Tibial artery (tissue), 4 donors: Measurements from ENCODE around the gene PLIN1.

Experiments used
- DNase-seq, 2 donors: peaks; one replicate each; pipeline ENCODE4 v3.0.0-alpha.2; 2019
- H3K27ac ChIP-seq, 2 donors: fragments of 200-600 bp; sonication (generic) in 1 of 2; 1 replicate in 1 of 2; 2 replicates in 1 of 2; pipeline ENCODE4 v1.5.1; 2018 to 2019; ENCODE audit warnings: mild to moderate bottlenecking in 1 of 2
- H3K27me3 ChIP-seq, 2 donors: fragments of 200-600 bp; sonication (generic) in 1 of 2; one replicate each; pipeline versions ENCODE4 v1.5.1 to v1.6.0; 2016 to 2019
- H3K36me3 ChIP-seq, 3 donors: fragments of 200-600 bp; sonication (generic) in 2 of 3; one replicate each; pipeline ENCODE4 v1.5.1; 2016 to 2019; ENCODE audit warnings: mild to moderate bottlenecking in 2 of 3
- H3K4me1 ChIP-seq, 4 donors: fragments of 200-600 bp; sonication (generic) in 2 of 4; 1 replicate in 3 of 4; 2 replicates in 1 of 4; pipeline ENCODE4 v1.5.1; 2016 to 2019
- H3K4me3 ChIP-seq, 2 donors: fragments of 200-600 bp; sonication (generic) in 1 of 2; 1 replicate in 1 of 2; 2 replicates in 1 of 2; pipeline ENCODE4 v1.5.1; 2018 to 2019; ENCODE audit warnings: mild to moderate bottlenecking in 2 of 2
- H3K9me3 ChIP-seq, 3 donors: fragments of 200-600 bp; sonication (generic) in 1 of 3; one replicate each; pipeline ENCODE4 v1.5.1; 2016 to 2019
- CTCF ChIP-seq, 2 experiments: fragments of 200-600 bp in 1 of 2; fragments of 450-650 bp in 1 of 2; IDR thresholded peaks; one replicate each; pipeline ENCODE4 v1.5.1; 2017 to 2019; ENCODE audit warnings: antibody characterized with exemption in 2 of 2, mild to moderate bottlenecking in 1 of 2, moderate library complexity in 1 of 2
- intact Hi-C: fragments of 100-400 bp; cut with DNase I; formaldehyde crosslinking; loops from one replicate; pipeline ENCODE4 v1.15.0; 2023; ENCODE audit warnings: low total_unique reads

The PLIN1 gene

GRCh38 chr15:89652131-89652530 is 27.0 kb downstream of the PLIN1 start:
- DNase-seq, result peak; percentile 15 to 32
- Histone ChIP-seq H3K36me3 (peaks cover 0 to 29% (median 9%) of the 10 kb centered on the region in 3 donors), H3K4me3 (no peak overlapping the region), H3K4me1 (peaks cover 0 to 20% (median 8%) of the 10 kb centered on the region in 4 donors), H3K9me3 (no peaks in the 10 kb centered on the region), H3K27ac (no peak overlapping the region), H3K27me3 (no peaks in the 10 kb centered on the region)
- TF ChIP-seq CTCF (IDR thresholded peaks at IDR 0.05), result no peak
- intact Hi-C loops, result no loop called here

GRCh38 chr15:89649716-89650115 is 29.5 kb downstream of the PLIN1 start:
- no peaks in the 10 kb centered on the region for H3K27me3 ChIP-seq
- no peak for TF ChIP-seq CTCF (IDR thresholded peaks at IDR 0.05)
- no peak overlapping the region for H3K27ac ChIP-seq
- intact Hi-C loops, result loop anchor here (5.0 to 10.0 kb wide), 2 partner anchors 55 to 103 kb away; partner anchors contain the start of gene MESP1
- H3K4me3 ChIP-seq, result no peak overlapping the region
- H3K4me1 ChIP-seq, result peaks cover 0 to 12% (median 5%) of the 10 kb centered on the region in 4 donors
- H3K36me3 ChIP-seq, result peaks cover 0 to 48% (median 19%) of the 10 kb centered on the region in 3 donors
- no peaks in the 10 kb centered on the region for H3K9me3 ChIP-seq
- peak; percentile 10 to 59 for DNase-seq

GRCh38 chr15:89649013-89649625 is 30.0 kb downstream of the PLIN1 start:
- no peak overlapping the region for H3K4me3 ChIP-seq
- H3K4me1 ChIP-seq, result peaks cover 0 to 6% (median 3%) of the 10 kb centered on the region in 4 donors
- no peak overlapping the region for H3K27ac ChIP-seq
- intact Hi-C loops, result loop anchor here (5.0 to 10.0 kb wide), 2 partner anchors 56 to 103 kb away; partner anchors contain the start of gene MESP1
- peaks cover 0 to 54% (median 21%) of the 10 kb centered on the region in 3 donors for H3K36me3 ChIP-seq
- peak; percentile 16 to 64 for DNase-seq
- TF ChIP-seq CTCF (IDR thresholded peaks at IDR 0.05), result no peak
- no peaks in the 10 kb centered on the region for H3K27me3 ChIP-seq
- no peaks in the 10 kb centered on the region for H3K9me3 ChIP-seq

GRCh38 chr15:89648106-89649012 is 30.8 kb downstream of the PLIN1 start:
- Histone ChIP-seq H3K27me3 (no peaks in the 10 kb centered on the region), H3K4me3 (no peak overlapping the region), H3K27ac (no peak overlapping the region), H3K4me1 (peaks cover 0 to 6% (median 0%) of the 10 kb centered on the region in 4 donors), H3K36me3 (peaks cover 0 to 56% (median 21%) of the 10 kb centered on the region in 3 donors), H3K9me3 (no peaks in the 10 kb centered on the region)
- DNase-seq, result peak; percentile 15 to 49
- intact Hi-C loops, result loop anchor here (5.0 to 10.0 kb wide), 2 partner anchors 56 to 104 kb away; partner anchors contain the start of gene MESP1
- TF ChIP-seq CTCF (IDR thresholded peaks at IDR 0.05), result no peak

GRCh38 chr15:89647191-89647851 is 31.8 kb downstream of the PLIN1 start:
- H3K4me1 ChIP-seq, result peaks cover 0 to 6% (median 0%) of the 10 kb centered on the region in 4 donors
- H3K27ac ChIP-seq, result no peak overlapping the region
- H3K27me3 ChIP-seq, result no peaks in the 10 kb centered on the region
- peak; percentile 88 to 93 for TF ChIP-seq CTCF (IDR thresholded peaks at IDR 0.05)
- peak; percentile 86 for DNase-seq
- peaks cover 0 to 62% (median 28%) of the 10 kb centered on the region in 3 donors for H3K36me3 ChIP-seq
- H3K9me3 ChIP-seq, result no peaks in the 10 kb centered on the region
- H3K4me3 ChIP-seq, result no peak overlapping the region
- intact Hi-C loops, result loop anchor here (5.0 to 10.0 kb wide), 2 partner anchors 57 to 105 kb away; partner anchors contain the start of gene MESP1
